ENCODE measurements around the gene CSMD2.

Gene CSMD2

GRCh38 chr1:34155860-34156259 lies 9.2 kb downstream of the CSMD2 start:
- H3K4me3 ChIP-seq (ENCODE audit: low read depth, low read length) = no peak overlapping the region
- no peak for TF ChIP-seq CTCF (IDR thresholded peaks at IDR 0.05; ENCODE audit: control insufficient read depth, extremely low read depth, insufficient read depth)
- no peak for DNase-seq (ENCODE audit: low read depth)

- DNase-seq (ENCODE audit: low read depth) = no peak
- no peak overlapping the region for H3K4me3 ChIP-seq (ENCODE audit: low read depth, low read length)
- no peak for TF ChIP-seq CTCF (IDR thresholded peaks at IDR 0.05; ENCODE audit: control insufficient read depth, extremely low read depth, insufficient read depth)
Measured at GRCh38 chr1:34153246-34153645, 11.8 kb downstream of the CSMD2 start.

- no peak overlapping the region for H3K4me3 ChIP-seq (ENCODE audit: low read depth, low read length)
- no peak for TF ChIP-seq CTCF (IDR thresholded peaks at IDR 0.05; ENCODE audit: control insufficient read depth, extremely low read depth, insufficient read depth)
- DNase-seq (ENCODE audit: low read depth) = no peak
Measured at GRCh38 chr1:34149501-34149900, 15.5 kb downstream of the CSMD2 start.

GRCh38 chr1:34147301-34147700 lies 17.7 kb downstream of the CSMD2 start:
- no peak for DNase-seq (ENCODE audit: low read depth)
- no peak for TF ChIP-seq CTCF (IDR thresholded peaks at IDR 0.05; ENCODE audit: control insufficient read depth, extremely low read depth, insufficient read depth)
- no peak overlapping the region for H3K4me3 ChIP-seq (ENCODE audit: low read depth, low read length)

GRCh38 chr1:34144766-34145165 lies 20.3 kb downstream of the CSMD2 start:
- H3K4me3 ChIP-seq (ENCODE audit: low read depth, low read length) = no peak overlapping the region
- DNase-seq (ENCODE audit: low read depth) = no peak
- no peak for TF ChIP-seq CTCF (IDR thresholded peaks at IDR 0.05; ENCODE audit: control insufficient read depth, extremely low read depth, insufficient read depth)

- no peak for DNase-seq (ENCODE audit: low read depth)
- TF ChIP-seq CTCF (IDR thresholded peaks at IDR 0.05; ENCODE audit: control insufficient read depth, extremely low read depth, insufficient read depth) = no peak
- H3K4me3 ChIP-seq (ENCODE audit: low read depth, low read length) = no peak overlapping the region
Measured at GRCh38 chr1:34143975-34144374, 21.1 kb downstream of the CSMD2 start.

- DNase-seq (ENCODE audit: low read depth) = no peak
- H3K4me3 ChIP-seq (ENCODE audit: low read depth, low read length) = no peak overlapping the region
- TF ChIP-seq CTCF (IDR thresholded peaks at IDR 0.05; ENCODE audit: control insufficient read depth, extremely low read depth, insufficient read depth) = no peak
Measured at GRCh38 chr1:34140011-34140676, 24.9 kb downstream of the CSMD2 start.

Data from LNCaP clone FGC (cell line).